Body of pancreas (tissue), 4 donors: ENCODE results near the gene SLC4A3.

Source experiments
- CTCF ChIP-seq, 7 experiments: fragments of 450-650 bp in 4 of 7; fragments of 200-600 bp in 3 of 7; sonication (generic) in 3 of 7; IDR thresholded peaks; one replicate each; pipeline ENCODE4 v1.5.1; 2016 to 2019; ENCODE audit warnings: antibody characterized with exemption in 7 of 7
- POLR2A ChIP-seq, 3 donors: fragments of 450-650 bp; IDR thresholded peaks; one replicate each; pipeline ENCODE4 v1.6.1; 2016; ENCODE audit warnings: antibody characterized with exemption in 3 of 3, mild to moderate bottlenecking in 2 of 3

- TF ChIP-seq CTCF (IDR thresholded peaks at IDR 0.05) (no peak), POLR2A (IDR thresholded peaks at IDR 0.05) (no peak)
Measured at GRCh38 chr2:219638948-219639755, 11.7 kb downstream of the SLC4A3 start.
